Measurements from ENCODE around the gene PPFIA3.
A peak's percentile ranks its signal among the peaks of the same experiment; 100 is the strongest.
"Not testable (repeated sequence)": the region's sequence is repeated elsewhere in the genome, so short reads cannot be mapped to it uniquely, and the experiment has no call there.

The PPFIA3 gene

GRCh38 chr19:49119411-49120324 is at the start of gene PPFIA3:
TSS of gene PPFIA3 (plus strand) at chr19:49119544. CDS start at chr19:49127874, 8,330 bp downstream.
- no peak for DNase-seq (ENCODE audit: low read depth)
- TF ChIP-seq MYC (IDR thresholded peaks at IDR 0.05; ENCODE audit: low read depth, low read length) (no peak), CTCF (IDR thresholded peaks at IDR 0.05; ENCODE audit: low read depth, low read length) (no peak), MAX (IDR thresholded peaks at IDR 0.05; ENCODE audit: low read depth, low read length) (no peak), POLR2A (IDR thresholded peaks at IDR 0.05; ENCODE audit: extremely low read depth, insufficient read length) (no peak)

DNA sequence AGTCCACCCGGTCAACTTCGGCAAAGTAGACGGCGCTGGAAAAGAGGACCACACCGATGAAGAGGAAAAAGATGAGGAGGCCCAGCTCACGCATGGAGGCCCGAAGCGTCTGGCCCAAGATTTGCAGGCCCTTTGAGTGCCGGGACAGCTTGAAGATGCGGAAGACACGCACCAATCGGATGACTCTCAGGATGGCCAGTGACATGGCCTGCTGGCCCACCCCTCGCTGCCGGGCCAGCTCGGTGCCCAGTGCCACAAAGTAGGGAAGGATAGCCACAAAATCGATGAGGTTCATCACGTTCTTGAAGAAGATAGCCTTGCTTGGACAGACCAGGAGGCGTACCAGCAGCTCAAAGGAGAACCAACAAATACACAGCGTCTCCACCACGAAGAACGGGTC is 48.9 kb upstream of the PPFIA3 start:
- no peak overlapping the region for H3K4me3 ChIP-seq (ENCODE audit: low read depth, low read length)
- no peak for TF ChIP-seq MYC (IDR thresholded peaks at IDR 0.05; ENCODE audit: low read depth, low read length)
- no peak for TF ChIP-seq MAX (IDR thresholded peaks at IDR 0.05; ENCODE audit: low read depth, low read length)
- TF ChIP-seq CTCF (IDR thresholded peaks at IDR 0.05; ENCODE audit: low read depth, low read length) = no peak
- DNase-seq (ENCODE audit: low read depth) = no peak

More at GRCh38 chr19:49119411-49120324, at the start of gene PPFIA3:
- peak within 1 kb of the TSS; percentile 57 for H3K4me3 ChIP-seq (ENCODE audit: low read depth, low read length)

DNA sequence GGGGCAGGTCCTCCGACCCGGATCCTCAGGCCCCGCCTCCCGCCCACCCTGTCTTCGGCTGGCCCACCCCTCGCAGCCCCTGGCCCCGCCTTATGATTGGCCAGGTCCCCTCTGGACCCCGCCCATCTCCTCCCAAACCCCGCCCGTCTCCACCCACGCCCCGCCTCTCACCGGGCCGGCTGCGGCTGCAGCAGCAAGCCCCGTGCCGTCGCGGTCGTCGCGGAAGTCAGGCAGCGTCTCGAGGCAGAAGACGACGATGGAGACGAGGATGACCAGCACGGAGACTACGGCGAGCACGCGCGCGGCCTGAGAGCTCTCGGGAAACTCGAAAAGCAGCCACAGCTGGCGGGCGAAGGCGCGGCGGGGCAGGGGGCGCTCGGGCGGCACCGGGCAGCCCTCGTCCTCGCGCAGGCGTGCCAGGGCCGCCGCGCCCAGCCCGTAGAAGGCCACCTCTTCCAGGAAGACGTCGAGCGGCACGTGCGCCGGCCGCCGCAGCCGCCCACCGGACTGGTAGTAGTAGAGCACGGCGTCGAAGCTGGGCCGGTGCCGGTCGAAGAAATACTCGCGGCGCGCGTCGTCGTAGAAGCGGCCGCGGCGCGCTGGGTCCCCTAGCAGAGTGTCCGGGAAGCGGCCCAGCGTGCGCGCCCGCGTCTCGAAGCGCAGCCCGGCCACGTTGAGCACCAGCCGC is 47.3 kb upstream of the PPFIA3 start:
- H3K4me3 ChIP-seq (ENCODE audit: low read depth, low read length) = no peak overlapping the region
- no peak for DNase-seq (ENCODE audit: low read depth)

DNA sequence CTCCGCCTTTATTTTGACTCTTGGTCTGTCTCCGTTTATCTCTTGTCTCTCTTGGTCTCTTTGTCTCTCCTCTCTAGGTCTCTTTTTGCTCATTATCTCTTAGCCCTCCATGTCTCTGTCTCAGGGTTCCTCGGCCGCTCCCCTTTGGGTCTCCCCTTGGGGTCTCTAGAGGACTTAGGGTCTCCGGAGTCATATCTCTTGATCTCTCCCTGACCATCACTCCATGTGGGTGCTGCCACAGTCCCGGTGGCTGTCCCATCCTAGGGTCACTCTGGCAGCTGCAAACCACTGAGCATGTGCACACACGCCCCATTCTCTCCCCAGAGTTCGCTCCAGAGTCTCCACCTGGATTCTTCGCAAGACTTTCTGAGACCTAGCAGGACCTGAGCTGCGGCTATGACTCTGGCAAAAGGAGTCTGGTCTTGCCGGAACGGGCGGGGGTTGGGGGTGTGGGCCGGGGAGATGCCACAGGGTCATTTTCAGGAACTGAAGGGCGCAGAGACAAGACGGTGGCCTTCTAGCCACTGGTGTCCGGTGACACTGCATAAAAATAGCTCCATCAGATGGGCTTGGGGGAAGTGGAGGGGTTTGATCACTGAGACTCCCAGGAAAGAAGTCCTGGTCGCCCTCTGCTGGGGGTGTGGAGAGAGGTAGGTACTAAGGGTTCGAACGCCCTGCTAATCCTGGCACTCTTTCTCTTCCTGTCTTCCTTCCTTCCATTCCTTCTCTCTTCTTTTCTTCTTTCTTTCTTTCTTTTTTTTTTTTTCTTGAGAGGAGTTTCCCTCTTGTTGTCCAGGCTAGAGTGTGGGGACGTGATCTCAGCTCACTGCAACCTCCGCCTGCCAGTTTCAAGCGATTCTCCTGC is 45.6 kb upstream of the PPFIA3 start:
- DNase-seq (ENCODE audit: low read depth) = peak; percentile 68
- no peak for TF ChIP-seq MYC (IDR thresholded peaks at IDR 0.05; ENCODE audit: low read depth, low read length)
- TF ChIP-seq CTCF (IDR thresholded peaks at IDR 0.05; ENCODE audit: low read depth, low read length) = peak; percentile 50
- TF ChIP-seq POLR2A (IDR thresholded peaks at IDR 0.05; ENCODE audit: extremely low read depth, insufficient read length) = no peak
- H3K4me3 ChIP-seq (ENCODE audit: low read depth, low read length) = no peak overlapping the region

More for the DNA sequence above, 47.3 kb upstream of the PPFIA3 start:
- TF ChIP-seq CTCF (IDR thresholded peaks at IDR 0.05; ENCODE audit: low read depth, low read length) (no peak), MAX (IDR thresholded peaks at IDR 0.05; ENCODE audit: low read depth, low read length) (no peak), POLR2A (IDR thresholded peaks at IDR 0.05; ENCODE audit: extremely low read depth, insufficient read length) (no peak), MYC (IDR thresholded peaks at IDR 0.05; ENCODE audit: low read depth, low read length) (no peak)

DNA sequence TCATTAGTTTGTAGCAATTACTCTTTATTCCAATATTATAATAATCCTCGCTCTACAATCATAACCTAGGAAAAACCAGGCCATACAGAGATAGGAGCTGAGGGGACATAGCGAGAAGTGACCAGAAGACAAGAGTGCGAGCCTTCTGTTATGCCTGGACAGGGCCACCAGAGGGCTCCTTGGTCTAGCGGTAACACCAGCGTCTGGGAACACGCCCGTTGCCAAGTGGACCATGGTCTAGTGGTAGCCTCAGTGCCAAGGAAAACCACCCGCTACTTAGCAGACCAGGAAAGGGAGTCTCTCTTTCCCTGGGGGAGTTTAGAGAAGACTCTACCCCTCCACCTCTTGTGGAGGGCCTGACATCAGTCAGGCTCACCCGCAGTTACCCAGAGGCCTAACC is 44.5 kb upstream of the PPFIA3 start:
- not testable (repeated sequence) for H3K4me3 ChIP-seq (ENCODE audit: low read depth, low read length)
- peak; percentile 54 for DNase-seq (ENCODE audit: low read depth)
- peak; percentile 46 for TF ChIP-seq CTCF (IDR thresholded peaks at IDR 0.05; ENCODE audit: low read depth, low read length)

All from NB4 (cell line).